ENCODE data around the gene CYGB. TPM values are rescaled to one million over a fixed set of nuclear protein-coding genes. Genes with fewer than 3 reads are reported as not detected.

CYGB gene
- polyA plus RNA-seq, 1 of the 3 experiments (the other 2 are of a cell fraction) = 1.7 TPM

DNA sequence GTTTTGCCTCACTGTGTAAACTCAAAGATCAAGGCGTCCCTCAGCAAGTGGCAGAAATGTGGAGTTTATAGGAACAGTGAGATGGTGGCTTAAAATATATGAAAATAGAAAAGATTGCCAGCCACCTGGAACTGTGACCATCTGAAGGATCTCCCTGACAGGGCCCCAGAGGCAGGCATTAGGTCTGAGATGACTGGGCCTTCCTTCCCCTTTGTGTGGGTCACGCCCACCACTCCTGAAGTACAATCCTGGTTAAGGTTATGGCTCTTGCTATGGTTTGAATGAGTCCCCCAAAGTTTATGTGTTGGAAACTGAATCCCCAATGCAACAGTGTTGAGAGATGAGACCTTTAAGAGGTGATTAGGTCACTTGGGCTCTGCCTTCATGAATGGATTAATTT, 41.8 kb upstream of the CYGB start:
- H3K36me3 ChIP-seq (replicated peaks in 1 of 2; ENCODE audit: control insufficient read depth in 1 of 2, insufficient read depth in 2 of 2, low read length in 1 of 2) = no peaks in the 10 kb centered on the region
- no peaks in the 10 kb centered on the region for H3K4me1 ChIP-seq (ENCODE audit: control insufficient read depth in 1 of 2, insufficient read depth in 2 of 2, low read depth in 1 of 2, low read length in 1 of 2)
- no peak overlapping the region for H2AFZ ChIP-seq (ENCODE audit: low read depth)
- no peak for DNase-seq
- H3K9me3 ChIP-seq = no peaks in the 10 kb centered on the region
- no peak overlapping the region for H3K9ac ChIP-seq
- TF ChIP-seq, protein P1, sequence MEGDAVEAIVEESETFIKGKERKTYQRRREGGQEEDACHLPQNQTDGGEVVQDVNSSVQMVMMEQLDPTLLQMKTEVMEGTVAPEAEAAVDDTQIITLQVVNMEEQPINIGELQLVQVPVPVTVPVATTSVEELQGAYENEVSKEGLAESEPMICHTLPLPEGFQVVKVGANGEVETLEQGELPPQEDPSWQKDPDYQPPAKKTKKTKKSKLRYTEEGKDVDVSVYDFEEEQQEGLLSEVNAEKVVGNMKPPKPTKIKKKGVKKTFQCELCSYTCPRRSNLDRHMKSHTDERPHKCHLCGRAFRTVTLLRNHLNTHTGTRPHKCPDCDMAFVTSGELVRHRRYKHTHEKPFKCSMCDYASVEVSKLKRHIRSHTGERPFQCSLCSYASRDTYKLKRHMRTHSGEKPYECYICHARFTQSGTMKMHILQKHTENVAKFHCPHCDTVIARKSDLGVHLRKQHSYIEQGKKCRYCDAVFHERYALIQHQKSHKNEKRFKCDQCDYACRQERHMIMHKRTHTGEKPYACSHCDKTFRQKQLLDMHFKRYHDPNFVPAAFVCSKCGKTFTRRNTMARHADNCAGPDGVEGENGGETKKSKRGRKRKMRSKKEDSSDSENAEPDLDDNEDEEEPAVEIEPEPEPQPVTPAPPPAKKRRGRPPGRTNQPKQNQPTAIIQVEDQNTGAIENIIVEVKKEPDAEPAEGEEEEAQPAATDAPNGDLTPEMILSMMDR (IDR thresholded peaks at IDR 0.05) = no peak
- H3K27ac ChIP-seq (ENCODE audit: low read depth in 2 of 2, low read length in 1 of 2) = no peak overlapping the region
- H4K20me1 ChIP-seq (ENCODE audit: insufficient read depth) = no peaks in the 10 kb centered on the region
- H3K79me2 ChIP-seq (ENCODE audit: insufficient read depth) = no peaks in the 10 kb centered on the region
- peaks cover 4% of the 10 kb centered on the region; the same call in 1 of the 2 replicates for H3K27me3 ChIP-seq (ENCODE audit: insufficient read depth)
- 98% methylated on average over 2 of the region's 2 CpGs for WGBS (ENCODE audit: low lambda C conversion rate)
- no peak overlapping the region for H3K4me3 ChIP-seq (ENCODE audit: low read depth in 2 of 2, low read length in 1 of 2)
- H3K9me2 ChIP-seq = no peaks in the 10 kb centered on the region
- POLR2A ChIA-PET = no interaction called here
- no peak overlapping the region for H3K4me2 ChIP-seq
- H3F3A ChIP-seq (replicated peaks; ENCODE audit: insufficient read depth) = no peaks in the 10 kb centered on the region
- CTCF ChIA-PET = interaction anchor here (0.9 to 4.8 kb wide), 4 partner anchors 13 to 45 kb away, joined by 3 to 33 read pairs (median 22); no protein-coding TSS in a partner anchor

DNA sequence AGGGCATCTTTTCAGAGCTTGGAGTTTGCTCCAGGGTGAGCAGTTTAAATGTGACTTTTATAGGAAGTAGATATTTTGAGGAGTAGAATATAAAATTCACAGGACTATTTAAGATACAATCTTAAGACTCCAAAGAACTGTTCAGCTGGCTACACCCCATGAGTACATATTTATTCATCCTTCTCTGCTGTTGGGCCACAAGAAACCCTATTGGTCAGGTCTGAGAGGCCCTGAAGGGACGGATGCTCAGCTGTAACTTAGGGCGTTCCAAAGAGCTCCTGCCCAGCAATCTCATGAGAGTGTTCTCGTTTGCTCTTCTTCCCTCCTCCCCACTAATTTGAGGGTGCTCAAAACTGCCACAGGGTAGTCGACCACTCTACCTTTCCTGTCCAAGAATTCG, 40.9 kb upstream of the CYGB start:
- CTCF ChIA-PET = interaction anchor here (0.9 to 8.5 kb wide), 8 partner anchors 10 to 138 kb away, joined by 3 to 45 read pairs (median 4); a partner anchor contains a TSS

More for the DNA sequence above, 40.9 kb upstream of the CYGB start:
- no peak overlapping the region for H2AFZ ChIP-seq (ENCODE audit: low read depth)
- no peak overlapping the region for H3K4me2 ChIP-seq
- no peaks in the 10 kb centered on the region for H3K79me2 ChIP-seq (ENCODE audit: insufficient read depth)
- H3K9me3 ChIP-seq = no peaks in the 10 kb centered on the region
- DNase-seq = no peak
- POLR2A ChIA-PET = no interaction called here
- H3F3A ChIP-seq (replicated peaks; ENCODE audit: insufficient read depth) = no peaks in the 10 kb centered on the region
- no peak overlapping the region for H3K27ac ChIP-seq (ENCODE audit: low read depth in 2 of 2, low read length in 1 of 2)
- no peaks in the 10 kb centered on the region for H3K36me3 ChIP-seq (replicated peaks in 1 of 2; ENCODE audit: control insufficient read depth in 1 of 2, insufficient read depth in 2 of 2, low read length in 1 of 2)
- H3K4me1 ChIP-seq (ENCODE audit: control insufficient read depth in 1 of 2, insufficient read depth in 2 of 2, low read depth in 1 of 2, low read length in 1 of 2) = no peaks in the 10 kb centered on the region
- 74% methylated on average over 5 of the region's 5 CpGs for whole genome bisulfite sequencing (ENCODE audit: low lambda C conversion rate)
- H3K9ac ChIP-seq = no peak overlapping the region
- no peak overlapping the region for H3K4me3 ChIP-seq (ENCODE audit: low read depth in 2 of 2, low read length in 1 of 2)
- H3K27me3 ChIP-seq (ENCODE audit: insufficient read depth) = no peaks in the 10 kb centered on the region
- H4K20me1 ChIP-seq (ENCODE audit: insufficient read depth) = no peaks in the 10 kb centered on the region
- TF ChIP-seq TCF12 (IDR thresholded peaks at IDR 0.05) = no peak
- no peak for TF ChIP-seq MEF2A (IDR thresholded peaks at IDR 0.05; ENCODE audit: borderline replicate concordance, low read depth)
- TF ChIP-seq CHD2 (IDR thresholded peaks at IDR 0.05; ENCODE audit: low read length, partially characterized antibody) = no peak
- TF ChIP-seq TEAD4 (IDR thresholded peaks at IDR 0.05; ENCODE audit: borderline replicate concordance, insufficient read depth) = no peak
- TF ChIP-seq, protein P2, sequence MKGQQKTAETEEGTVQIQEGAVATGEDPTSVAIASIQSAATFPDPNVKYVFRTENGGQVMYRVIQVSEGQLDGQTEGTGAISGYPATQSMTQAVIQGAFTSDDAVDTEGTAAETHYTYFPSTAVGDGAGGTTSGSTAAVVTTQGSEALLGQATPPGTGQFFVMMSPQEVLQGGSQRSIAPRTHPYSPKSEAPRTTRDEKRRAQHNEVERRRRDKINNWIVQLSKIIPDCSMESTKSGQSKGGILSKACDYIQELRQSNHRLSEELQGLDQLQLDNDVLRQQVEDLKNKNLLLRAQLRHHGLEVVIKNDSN (IDR thresholded peaks at IDR 0.05; ENCODE audit: borderline replicate concordance, low read depth) = no peak
- no peak for TF ChIP-seq ELF1 (IDR thresholded peaks at IDR 0.05)
- TF ChIP-seq, protein P3, sequence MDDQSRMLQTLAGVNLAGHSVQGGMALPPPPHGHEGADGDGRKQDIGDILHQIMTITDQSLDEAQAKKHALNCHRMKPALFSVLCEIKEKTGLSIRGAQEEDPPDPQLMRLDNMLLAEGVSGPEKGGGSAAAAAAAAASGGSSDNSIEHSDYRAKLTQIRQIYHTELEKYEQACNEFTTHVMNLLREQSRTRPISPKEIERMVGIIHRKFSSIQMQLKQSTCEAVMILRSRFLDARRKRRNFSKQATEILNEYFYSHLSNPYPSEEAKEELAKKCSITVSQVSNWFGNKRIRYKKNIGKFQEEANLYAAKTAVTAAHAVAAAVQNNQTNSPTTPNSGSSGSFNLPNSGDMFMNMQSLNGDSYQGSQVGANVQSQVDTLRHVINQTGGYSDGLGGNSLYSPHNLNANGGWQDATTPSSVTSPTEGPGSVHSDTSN (IDR thresholded peaks at IDR 0.05) = no peak
- TF ChIP-seq RFX5 (IDR thresholded peaks at IDR 0.05; ENCODE audit: low read length) = no peak
- no peak for TF ChIP-seq NRF1 (IDR thresholded peaks at IDR 0.05; ENCODE audit: low read depth, low read length)
- TF ChIP-seq GATA2 (CRISPR knock-in tag; IDR thresholded peaks at IDR 0.05) = no peak
- TF ChIP-seq, protein P4, sequence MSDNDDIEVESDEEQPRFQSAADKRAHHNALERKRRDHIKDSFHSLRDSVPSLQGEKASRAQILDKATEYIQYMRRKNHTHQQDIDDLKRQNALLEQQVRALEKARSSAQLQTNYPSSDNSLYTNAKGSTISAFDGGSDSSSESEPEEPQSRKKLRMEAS (IDR thresholded peaks at IDR 0.05; ENCODE audit: low read depth) = no peak
- no peak for TF ChIP-seq SMC3 (IDR thresholded peaks at IDR 0.05; ENCODE audit: low read depth, low read length)
- H3K9me2 ChIP-seq = no peaks in the 10 kb centered on the region

Data from SK-N-SH (cell line).